Thoracic aorta (tissue), 2 donors: ENCODE results near the gene SLC43A3. TPM values are rescaled to one million over a fixed set of nuclear protein-coding genes. Genes with fewer than 3 reads are reported as not detected.

Source experiments
- ATAC-seq: fragments of 150-250 bp; one replicate; pipeline ENCODE4 v1.8.0; 2017; ENCODE audit warnings: low read depth; ENCODE audit not compliant: insufficient number of reproducible peaks, low FRiP score
- DNase-seq: peaks from one replicate; pipeline ENCODE4 v3.0.0-alpha.2; 2020; ENCODE audit warnings: low spot score
- H3K27ac ChIP-seq, 2 donors: fragments of 200-600 bp; sonication (generic); 1 replicate in 1 of 2; 2 replicates in 1 of 2; pipeline ENCODE4 v1.5.1; 2016; ENCODE audit warnings: mild to moderate bottlenecking in 2 of 2, moderate library complexity in 2 of 2
- H3K27me3 ChIP-seq: fragments of 200-600 bp; sonication (generic); replicated peaks from 2 replicates; pipeline ENCODE4 v1.6.0; 2016; ENCODE audit warnings: mild to moderate bottlenecking; ENCODE audit not compliant: insufficient read depth
- H3K36me3 ChIP-seq: fragments of 200-600 bp; sonication (generic); one replicate; pipeline ENCODE4 v1.5.1; 2016
- H3K4me1 ChIP-seq, 2 donors: fragments of 200-600 bp; sonication (generic); 1 replicate in 1 of 2; 2 replicates in 1 of 2; pipeline versions ENCODE4 v1.5.1 to v1.6.0; 2016; ENCODE audit warnings: low read depth in 2 of 2, mild to moderate bottlenecking in 1 of 2; ENCODE audit not compliant: control insufficient read depth in 1 of 2
- H3K4me3 ChIP-seq: fragments of 200-600 bp; sonication (generic); 2 replicates; pipeline ENCODE4 v1.5.1; 2016; ENCODE audit warnings: mild to moderate bottlenecking
- H3K9me3 ChIP-seq: fragments of 200-600 bp; sonication (generic); 2 replicates; pipeline ENCODE4 v1.5.1; 2016
- CTCF ChIP-seq: fragments of 200-600 bp; sonication (generic); IDR thresholded peaks from one replicate; pipeline ENCODE4 v1.5.1; 2019; ENCODE audit warnings: antibody characterized with exemption
- total RNA-seq, 2 donors: library from RNA; depleted of rRNA; stranded (reverse); fragments of >200 nt; gene quantifications; one replicate each; pipeline versions ENCODE4 v1.1.0 to v1.2.3, GENCODE V29; 2016

SLC43A3 gene
- total RNA-seq, 2 donors from 2014 or later = 76.0 to 92.3 TPM

DNA sequence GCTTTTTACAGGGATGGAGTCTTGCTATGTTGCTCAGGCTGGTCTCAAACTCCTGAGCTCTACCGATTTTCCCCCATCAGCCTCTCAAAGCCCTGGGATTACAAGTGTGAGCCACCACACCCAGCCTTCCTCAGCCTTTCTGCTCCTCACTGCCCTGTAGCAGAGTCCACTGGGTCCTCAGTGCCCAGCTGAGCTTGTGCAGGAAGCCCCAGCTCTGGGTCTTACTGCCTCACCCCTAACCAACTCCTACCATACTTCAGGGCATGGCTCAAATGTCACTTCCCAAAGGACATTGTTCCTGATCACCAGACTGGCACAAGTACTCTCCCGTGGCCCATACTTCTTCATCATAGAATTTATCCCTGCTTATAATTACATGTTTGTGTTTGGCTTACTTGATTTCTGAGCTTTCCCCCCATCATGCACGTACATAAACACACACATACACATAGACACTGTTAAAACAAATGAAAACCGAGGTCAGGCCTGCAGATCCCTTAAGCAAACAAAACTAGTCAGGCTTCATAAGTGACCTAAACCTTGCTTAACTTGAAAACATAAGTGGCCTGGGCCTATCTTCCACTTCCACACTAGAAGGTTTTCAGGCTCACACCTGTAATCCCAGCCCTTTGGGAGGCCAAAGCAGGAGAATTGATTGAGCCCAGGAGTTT, 14.0 kb upstream of the SLC43A3 start:
- Histone ChIP-seq H3K27me3 (no peaks in the 10 kb centered on the region), H3K4me3 (no peak overlapping the region), H3K27ac (no peak overlapping the region), H3K9me3 (no peaks in the 10 kb centered on the region), H3K36me3 (no peaks in the 10 kb centered on the region), H3K4me1 (no peaks in the 10 kb centered on the region)
- no peak for TF ChIP-seq CTCF
- DNase-seq (no peak), ATAC-seq (no peak)

DNA sequence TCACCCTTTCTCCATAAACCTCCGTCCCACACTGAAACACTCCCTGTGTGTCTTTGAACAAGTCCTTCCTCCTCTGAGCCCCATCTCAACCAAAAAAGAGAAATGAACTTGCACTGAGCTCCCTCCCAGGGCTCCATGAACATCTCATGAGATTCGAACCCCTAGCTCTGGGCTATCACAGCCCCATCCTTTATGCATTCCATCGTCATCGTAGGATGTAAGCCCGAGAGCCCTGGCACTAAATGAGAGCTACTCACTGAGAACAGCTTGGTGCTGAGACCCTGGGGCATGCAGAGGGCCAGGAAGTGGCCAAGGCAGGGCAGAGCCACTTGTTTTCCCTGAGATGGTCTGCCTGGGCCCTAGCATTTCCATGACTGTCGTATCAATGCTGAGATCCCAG, 12.9 kb upstream of the SLC43A3 start:
- no peak for ATAC-seq
- Histone ChIP-seq H3K27me3 (no peaks in the 10 kb centered on the region), H3K4me1 (peaks cover 5 to 6% of the 10 kb centered on the region in 2 donors), H3K27ac (no peak overlapping the region), H3K4me3 (no peak overlapping the region), H3K36me3 (no peaks in the 10 kb centered on the region), H3K9me3 (no peaks in the 10 kb centered on the region)
- no peak for DNase-seq
- no peak for TF ChIP-seq CTCF

- Histone ChIP-seq H3K36me3 (no peaks in the 10 kb centered on the region), H3K27me3 (no peaks in the 10 kb centered on the region), H3K4me1 (peaks cover 6% of the 10 kb centered on the region in 2 donors), H3K4me3 (no peak overlapping the region), H3K9me3 (no peaks in the 10 kb centered on the region), H3K27ac (no peak overlapping the region)
- no peak for DNase-seq
- no peak for ATAC-seq
- no peak for TF ChIP-seq CTCF
These were observed 11.7 kb upstream of the SLC43A3 start for GRCh38 chr11:57438345-57439285.

GRCh38 chr11:57436031-57436430, 9.1 kb upstream of the SLC43A3 start:
- DNase-seq = no peak
- Histone ChIP-seq H3K4me1 (peaks cover 6% of the 10 kb centered on the region in 2 donors), H3K36me3 (no peaks in the 10 kb centered on the region), H3K27ac (no peak overlapping the region), H3K27me3 (no peaks in the 10 kb centered on the region), H3K9me3 (no peaks in the 10 kb centered on the region), H3K4me3 (no peak overlapping the region)
- TF ChIP-seq CTCF = no peak
- no peak for ATAC-seq
